Ovary (tissue), 9 donors: ENCODE measurements around the gene PTPRK. TPM values are rescaled to one million over a fixed set of nuclear protein-coding genes. Genes with fewer than 3 reads are reported as not detected.

Experiments used
- DNase-seq, 5 donors: peaks; one replicate each; pipeline ENCODE4 v3.0.0-alpha.2; 2019 to 2020
- H3K27ac ChIP-seq, 2 donors: fragments of 200-600 bp; one replicate each; pipeline versions ENCODE4 v1.5.1 to v1.8.0; 2019 to 2022
- H3K27me3 ChIP-seq: fragments of 200-600 bp; one replicate; pipeline ENCODE4 v1.8.0; 2022
- H3K36me3 ChIP-seq: fragments of 200-600 bp; sonication (generic); one replicate; pipeline ENCODE4 v1.5.1; 2019
- H3K4me1 ChIP-seq: one replicate; pipeline ENCODE4 v1.8.1; 2013; ENCODE audit warnings: mild to moderate bottlenecking, moderate library complexity; ENCODE audit not compliant: insufficient read depth
- H3K4me3 ChIP-seq: fragments of 200-600 bp; sonication (generic); one replicate; pipeline ENCODE4 v1.5.1; 2017
- H3K9me3 ChIP-seq, 2 donors: fragments of 200-600 bp in 1 of 2; sonication (generic) in 1 of 2; one replicate each; pipeline versions ENCODE4 v1.5.1 to v1.8.1; 2013 to 2019; ENCODE audit warnings: mild to moderate bottlenecking in 1 of 2, moderate library complexity in 1 of 2
- EP300 ChIP-seq: sonication (generic); formaldehyde crosslinking; IDR thresholded peaks from one replicate; pipeline ENCODE4 v1.6.1; 2017; ENCODE audit warnings: antibody characterized with exemption
- POLR2A ChIP-seq: fragments of 450-650 bp; IDR thresholded peaks from one replicate; pipeline ENCODE4 v1.6.1; 2017; ENCODE audit warnings: antibody characterized with exemption, mild to moderate bottlenecking, moderate library complexity
- WGBS, 3 donors: extraction: QIAGEN DNeasy Blood & Tissue Kit in 1 of 3; methylation state at CpG; one replicate each; pipeline versions ENCODE4 v1.1.5 to v1.1.7; 2013 to 2017; 5-methylcytosine and 5-hydroxymethylcytosine counted together
- intact Hi-C, 4 donors: fragments of 100-400 bp; cut with DNase I; formaldehyde crosslinking; loops; one replicate each; pipeline versions ENCODE4 v1.11.0 to v1.15.1; 2022 to 2023
- polyA plus RNA-seq, 2 donors: library from polyadenylated mRNA; stranded (reverse); fragments of 200-250 nt in 1 of 2; fragments of 350-450 nt in 1 of 2; fragmentation: Illumina TruSeq in 1 of 2; extraction: RNeasy Lipid Tissue Mini Kit (QIAGEN cat#74804) in 1 of 2; gene quantifications; one replicate each; pipeline ENCODE4 v1.2.3, GENCODE V29; 2013 to 2014
- total RNA-seq, 7 donors: library from RNA; depleted of rRNA in 2 of 7; stranded (reverse); fragments of >200 nt in 2 of 7; fragmentation: NEBNext Ultra II Directional in 3 of 7; extraction: Animal tissue kit (Norgen Biotek cat#: 25700) in 3 of 7; gene quantifications; one replicate each; pipeline versions ENCODE4 v1.1.0 to v1.2.4, GENCODE V29; 2016 to 2023
- TF ChIP-seq, protein P1 (sequence below), 3 donors: fragments of 450-650 bp in 2 of 3; fragments of 200-600 bp in 1 of 3; IDR thresholded peaks; one replicate each; pipeline versions ENCODE4 v1.5.1 to v1.8.0; 2016 to 2022; ENCODE audit warnings: antibody characterized with exemption in 3 of 3, mild to moderate bottlenecking in 1 of 3
- donor health status: DM: no; HTN: no; CAD: no; lungs with moderate emphysema.
- donor health status: DM: no; HTN: no; CAD: no.
- donor health status: Bipolar disorder and iron deficiency.
- donor health status: DM: yes; HTN: yes; CAD: no.
- donor health status: DM: no; HTN: no; CAD: no.
- donor health status: DM: yes; HTN: yes; CAD: no.

The PTPRK gene
- total and polyA plus RNA-seq, 9 donors = 24.0 to 50.7 (median 44.1) TPM

DNA sequence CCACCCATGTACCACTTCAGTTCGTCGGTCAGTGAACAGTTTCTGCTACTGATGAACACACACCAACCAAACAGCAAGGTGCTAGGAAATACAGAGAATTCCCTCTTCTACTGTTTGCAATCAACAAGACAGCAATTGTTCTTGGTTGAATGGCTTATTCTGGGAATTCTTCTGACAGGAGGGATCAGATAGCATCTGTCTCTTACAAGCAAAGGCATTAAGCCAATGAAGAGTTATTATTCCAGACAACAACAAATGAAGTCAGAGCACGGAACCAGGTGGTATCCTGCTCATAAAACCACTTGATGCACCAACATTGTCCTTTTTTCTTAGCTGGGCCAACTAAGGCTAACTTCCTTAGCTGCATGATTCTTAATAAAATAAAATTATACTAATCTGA is 37.8 kb downstream of the PTPRK start:
- H3K4me1 ChIP-seq = peaks cover 7% of the 10 kb centered on the region
- WGBS, 3 donors = 90 to 93% (median 92%) methylated on average over 3 of the region's 3 CpGs
- H3K4me3 ChIP-seq = no peak overlapping the region
- TF ChIP-seq, protein P1, sequence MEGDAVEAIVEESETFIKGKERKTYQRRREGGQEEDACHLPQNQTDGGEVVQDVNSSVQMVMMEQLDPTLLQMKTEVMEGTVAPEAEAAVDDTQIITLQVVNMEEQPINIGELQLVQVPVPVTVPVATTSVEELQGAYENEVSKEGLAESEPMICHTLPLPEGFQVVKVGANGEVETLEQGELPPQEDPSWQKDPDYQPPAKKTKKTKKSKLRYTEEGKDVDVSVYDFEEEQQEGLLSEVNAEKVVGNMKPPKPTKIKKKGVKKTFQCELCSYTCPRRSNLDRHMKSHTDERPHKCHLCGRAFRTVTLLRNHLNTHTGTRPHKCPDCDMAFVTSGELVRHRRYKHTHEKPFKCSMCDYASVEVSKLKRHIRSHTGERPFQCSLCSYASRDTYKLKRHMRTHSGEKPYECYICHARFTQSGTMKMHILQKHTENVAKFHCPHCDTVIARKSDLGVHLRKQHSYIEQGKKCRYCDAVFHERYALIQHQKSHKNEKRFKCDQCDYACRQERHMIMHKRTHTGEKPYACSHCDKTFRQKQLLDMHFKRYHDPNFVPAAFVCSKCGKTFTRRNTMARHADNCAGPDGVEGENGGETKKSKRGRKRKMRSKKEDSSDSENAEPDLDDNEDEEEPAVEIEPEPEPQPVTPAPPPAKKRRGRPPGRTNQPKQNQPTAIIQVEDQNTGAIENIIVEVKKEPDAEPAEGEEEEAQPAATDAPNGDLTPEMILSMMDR (IDR thresholded peaks at IDR 0.05) = no peak
- TF ChIP-seq EP300 = no peak
- TF ChIP-seq POLR2A = no peak
- intact Hi-C loops = no loop called here
- no peaks in the 10 kb centered on the region for H3K9me3 ChIP-seq
- no peak overlapping the region for H3K27ac ChIP-seq
- H3K36me3 ChIP-seq = no peaks in the 10 kb centered on the region
- H3K27me3 ChIP-seq = no peaks in the 10 kb centered on the region
- DNase-seq = no peak

DNA sequence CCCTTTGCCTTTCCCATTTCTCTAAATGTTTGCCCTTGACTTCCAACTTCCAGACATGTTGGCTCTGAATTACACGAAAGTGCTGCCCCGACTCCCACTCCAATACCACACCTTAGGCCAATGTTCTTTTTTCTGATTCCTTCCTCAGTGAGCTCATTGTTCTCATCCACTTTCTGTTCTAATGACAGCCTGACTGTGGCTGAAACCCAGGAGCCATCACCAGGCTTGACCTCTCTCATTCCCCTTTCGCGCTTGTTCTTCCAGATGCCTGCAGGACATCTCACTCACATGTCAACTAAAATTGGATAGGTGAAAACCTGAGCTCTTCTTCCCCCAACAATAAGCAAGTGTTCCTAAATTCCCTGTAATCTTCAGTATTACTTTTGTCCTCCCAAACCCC is 40.4 kb downstream of the PTPRK start:
- no peaks in the 10 kb centered on the region for H3K27me3 ChIP-seq
- DNase-seq = no peak
- no peak overlapping the region for H3K27ac ChIP-seq
- peaks cover 4% of the 10 kb centered on the region for H3K4me1 ChIP-seq
- no peaks in the 10 kb centered on the region for H3K36me3 ChIP-seq
- 93 to 97% (median 95%) methylated on average over 4 of the region's 4 CpGs for WGBS, 3 donors
- H3K4me3 ChIP-seq = no peak overlapping the region
- intact Hi-C loops = no loop called here
- no peak for TF ChIP-seq POLR2A
- TF ChIP-seq EP300 = no peak
- TF ChIP-seq, protein P1 (IDR thresholded peaks at IDR 0.05) = no peak
- H3K9me3 ChIP-seq = no peaks in the 10 kb centered on the region

DNA sequence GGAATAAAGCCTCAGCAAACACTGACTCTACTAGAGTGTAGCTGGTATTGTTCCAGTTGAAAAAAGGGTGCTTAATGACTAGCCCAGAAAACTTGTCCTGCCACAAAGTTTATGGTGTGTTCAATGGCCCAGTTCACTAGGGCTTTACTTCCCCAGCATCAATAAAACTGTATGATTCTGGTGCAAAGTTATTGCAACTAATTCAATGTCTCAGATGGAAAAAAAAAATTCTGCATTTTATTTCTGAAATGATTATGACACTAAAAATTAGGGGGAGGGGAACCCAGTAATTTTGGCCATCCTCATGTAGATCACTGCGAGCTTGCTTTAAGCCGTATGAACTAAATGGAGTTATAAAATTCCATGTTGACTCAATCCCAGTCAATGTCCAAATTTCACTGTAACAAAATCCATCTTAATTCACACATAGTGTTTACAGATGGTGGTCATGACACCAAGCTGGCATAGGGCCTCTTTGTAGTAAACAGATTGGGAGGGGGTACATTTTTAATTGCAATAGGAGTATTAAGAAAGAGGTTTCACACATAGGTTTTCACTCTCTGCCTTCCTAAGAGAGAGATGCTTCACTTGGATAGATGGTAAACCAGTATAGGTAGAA is 41.2 kb downstream of the PTPRK start:
- no peak overlapping the region for H3K4me3 ChIP-seq

DNA sequence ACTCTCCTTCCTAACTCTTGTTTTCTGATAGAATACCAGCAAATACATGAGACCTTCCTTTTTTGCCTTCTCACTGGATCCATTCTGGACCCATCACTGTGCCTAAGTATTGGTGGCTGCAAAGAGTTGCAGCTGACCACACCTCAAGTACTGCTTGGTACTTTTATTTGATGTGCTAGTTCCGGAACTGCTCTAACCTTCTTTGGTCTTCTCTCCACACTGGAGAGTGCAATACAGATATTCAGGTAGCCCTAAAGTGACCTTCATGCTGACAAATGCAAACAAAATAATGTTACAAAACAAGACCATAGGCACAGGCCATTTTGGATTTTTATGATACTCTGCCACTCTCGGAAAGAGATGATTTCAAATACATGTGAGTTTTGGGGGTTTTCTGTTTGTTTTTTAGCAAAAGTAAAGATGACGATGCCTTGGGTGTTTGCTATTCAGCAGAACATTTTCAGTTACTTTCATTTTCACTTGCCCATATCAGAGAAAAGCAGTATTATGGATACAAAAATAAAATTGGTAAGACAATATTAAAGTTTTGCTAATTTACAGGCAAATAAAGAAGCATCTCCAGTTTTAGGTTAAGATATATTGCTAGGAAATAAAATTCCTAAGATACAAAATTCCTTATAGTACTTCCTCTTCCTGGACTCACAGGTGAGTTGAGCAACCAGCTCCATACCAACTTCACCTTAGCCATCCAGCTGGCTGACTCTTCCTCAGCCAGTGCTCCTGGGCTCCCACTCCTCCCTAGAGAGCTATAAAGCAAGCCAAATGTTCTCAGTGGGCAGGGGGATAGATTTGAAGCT is 42.0 kb downstream of the PTPRK start:
- Histone ChIP-seq H3K27ac (peak overlapping the region in 1 of 2 donors; percentile 30), H3K36me3 (no peaks in the 10 kb centered on the region), H3K9me3 (no peaks in the 10 kb centered on the region), H3K4me3 (no peak overlapping the region), H3K27me3 (no peaks in the 10 kb centered on the region), H3K4me1 (peaks cover 4% of the 10 kb centered on the region)
- WGBS, 3 donors = 24 to 35% (median 24%) methylated on average over 3 of the region's 3 CpGs
- TF ChIP-seq, protein P1 (IDR thresholded peaks at IDR 0.05) = no peak
- TF ChIP-seq POLR2A = no peak
- TF ChIP-seq EP300 = no peak
- intact Hi-C loops = no loop called here
- DNase-seq = no peak

More for the DNA sequence above, 41.2 kb downstream of the PTPRK start:
- Histone ChIP-seq H3K36me3 (no peaks in the 10 kb centered on the region), H3K27ac (peak overlapping the region in 1 of 2 donors; percentile 30), H3K9me3 (no peaks in the 10 kb centered on the region), H3K27me3 (no peaks in the 10 kb centered on the region), H3K4me1 (peaks cover 4% of the 10 kb centered on the region)
- DNase-seq = no peak
- intact Hi-C loops = no loop called here
- WGBS, 3 donors = 98 to 99% (median 98%) methylated on average over 2 of the region's 2 CpGs
- TF ChIP-seq, protein P1 (IDR thresholded peaks at IDR 0.05) = no peak
- no peak for TF ChIP-seq POLR2A
- TF ChIP-seq EP300 = no peak
